Inflammatory macrophage treated with lipopolysaccharide for 1 hour (primary cell): ENCODE results near the gene MYOCOS.
"Not testable (repeated sequence)": the region's sequence is repeated elsewhere in the genome, so short reads cannot be mapped to it uniquely, and the experiment has no call there.

ENCODE experiments used
- DNase-seq, 2 donors: peaks; one replicate each; pipeline ENCODE4 v3.0.0-alpha.2; 2020 to 2022

Gene MYOCOS, protein sequence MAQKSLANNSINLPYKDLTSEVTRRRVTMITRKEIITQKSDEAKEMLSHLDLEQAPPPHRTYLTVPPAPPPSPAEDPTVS

GRCh38 chr1:171622152-171622462 lies at the start of gene MYOCOS:
Gene MYOCOS, plus strand, starts transcription at chr1:171622243. Its CDS starts 1,641 bp downstream, at chr1:171623884.
- DNase-seq, result no peak

DNA sequence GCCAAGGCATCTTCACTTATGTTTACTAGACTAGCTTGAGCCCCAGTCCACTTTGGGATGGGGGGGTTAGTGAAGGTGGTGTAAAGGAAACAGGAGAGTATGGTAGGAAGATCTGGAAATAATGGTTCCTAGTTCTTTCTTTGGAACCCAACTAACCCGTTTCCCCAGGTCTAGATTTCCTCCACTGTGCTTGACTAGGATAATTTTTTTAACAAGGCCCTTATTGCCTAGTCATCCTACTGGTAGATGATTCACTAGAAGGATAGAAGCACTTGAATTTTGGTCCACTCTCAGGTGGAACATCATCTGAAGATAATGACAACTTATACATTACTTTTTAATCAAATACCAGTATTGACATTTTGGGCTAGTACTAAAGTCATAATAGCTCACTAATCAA lies 45.9 kb upstream of the MYOCOS start:
- no peak for DNase-seq

DNA sequence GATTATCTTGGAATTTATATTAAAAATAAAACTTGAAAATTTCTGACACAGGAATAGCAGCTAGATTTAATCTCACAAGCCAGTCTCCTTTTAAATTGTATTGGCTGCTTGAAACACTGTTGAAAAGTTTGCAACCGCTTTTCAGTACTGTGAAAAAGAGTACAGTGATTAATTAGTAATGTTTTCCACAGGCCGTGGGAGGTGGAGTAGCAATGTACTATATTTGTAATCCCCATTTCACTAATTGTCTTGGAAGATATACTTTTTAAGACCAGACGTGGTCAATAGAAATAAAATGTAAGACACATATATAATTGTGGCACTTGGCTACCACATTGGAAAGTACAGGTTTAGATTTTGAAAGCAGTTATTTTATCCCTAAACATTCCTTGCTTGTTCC lies 40.8 kb upstream of the MYOCOS start:
- no peak for DNase-seq

GRCh38 chr1:171581766-171582165 lies 40.3 kb upstream of the MYOCOS start:
- DNase-seq, result no peak

DNA sequence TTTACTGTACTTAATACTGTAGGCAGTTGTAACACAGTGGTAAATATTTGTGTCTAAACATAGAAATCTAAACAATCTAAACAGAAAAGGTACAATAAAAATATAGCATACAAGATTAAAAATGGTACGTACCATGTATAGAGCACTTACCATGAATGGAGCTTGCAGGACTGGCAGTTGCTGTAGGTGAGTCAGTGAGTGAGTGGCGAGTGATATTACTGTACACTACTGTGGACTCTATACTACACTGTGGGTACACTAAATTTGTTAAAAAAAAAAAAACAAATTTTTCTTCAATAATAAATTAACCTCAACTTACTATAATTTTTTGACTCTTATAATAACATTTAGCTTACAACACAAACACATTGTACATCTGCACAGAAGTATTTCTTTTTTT lies 39.5 kb upstream of the MYOCOS start:
- DNase-seq, result no peak

- DNase-seq, result no peak
These were observed 38.3 kb upstream of the MYOCOS start for GRCh38 chr1:171583591-171584201.

GRCh38 chr1:171585715-171586114 lies 36.3 kb upstream of the MYOCOS start:
- DNase-seq, result no peak

DNA sequence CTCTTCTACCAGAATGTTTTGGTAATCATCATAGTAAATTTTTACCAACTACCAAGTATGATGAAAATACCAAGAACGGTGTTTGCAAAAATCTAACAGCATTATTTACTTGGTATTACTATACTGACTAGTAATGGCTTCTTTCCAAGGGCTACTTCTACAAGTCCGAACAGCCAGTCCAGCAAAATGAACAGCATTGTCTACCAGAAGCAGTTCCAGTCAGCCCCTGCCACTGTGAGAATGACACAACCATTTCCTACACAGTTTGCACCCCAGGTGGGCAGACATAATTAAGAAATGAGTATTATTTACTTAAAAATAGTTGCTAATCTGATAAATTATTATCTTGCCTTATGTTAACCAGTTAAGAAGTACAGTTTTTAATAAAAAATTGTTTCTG lies 33.8 kb upstream of the MYOCOS start:
- no peak for DNase-seq

DNA sequence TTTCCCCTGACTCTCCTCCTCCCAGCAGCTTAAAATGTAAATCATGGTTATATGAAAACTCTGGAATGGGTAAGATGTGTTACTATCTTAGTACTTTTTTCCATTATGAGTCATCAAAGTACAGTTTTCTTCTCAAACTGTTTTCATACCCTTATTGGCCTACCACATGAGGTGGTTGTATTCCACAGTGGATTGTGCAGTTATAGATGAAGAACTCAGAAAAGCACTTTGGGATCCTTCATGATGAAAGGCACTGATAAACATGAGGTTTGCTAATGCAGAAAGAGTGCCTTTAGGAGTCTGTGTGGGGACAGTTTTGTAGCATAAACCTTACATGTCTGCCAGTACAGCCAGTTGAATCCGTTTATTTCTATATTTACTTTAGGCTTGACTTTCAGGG lies 32.0 kb upstream of the MYOCOS start:
- DNase-seq, result no peak

- DNase-seq, result no peak
These were observed 26.7 kb upstream of the MYOCOS start for GRCh38 chr1:171595324-171595723.

DNA sequence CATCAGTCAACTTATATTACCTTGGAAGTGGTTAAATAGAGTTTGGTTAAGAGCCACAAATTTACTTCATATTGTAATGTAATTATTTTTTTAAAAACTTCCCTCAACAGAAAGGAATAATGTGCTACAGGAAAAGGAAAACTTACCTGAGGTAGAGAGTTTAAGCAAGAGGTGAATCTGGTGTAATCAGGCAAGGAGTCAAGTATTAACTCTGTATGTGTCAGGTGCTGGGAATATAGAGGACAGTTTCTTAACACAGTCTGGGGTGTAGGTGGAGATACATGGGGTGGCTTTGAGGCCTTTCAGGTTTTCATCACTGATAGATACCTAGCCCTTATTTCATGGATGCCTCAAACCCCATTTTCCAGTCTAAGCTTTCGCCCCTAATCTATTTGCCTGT lies 25.9 kb upstream of the MYOCOS start:
- DNase-seq, result no peak

DNA sequence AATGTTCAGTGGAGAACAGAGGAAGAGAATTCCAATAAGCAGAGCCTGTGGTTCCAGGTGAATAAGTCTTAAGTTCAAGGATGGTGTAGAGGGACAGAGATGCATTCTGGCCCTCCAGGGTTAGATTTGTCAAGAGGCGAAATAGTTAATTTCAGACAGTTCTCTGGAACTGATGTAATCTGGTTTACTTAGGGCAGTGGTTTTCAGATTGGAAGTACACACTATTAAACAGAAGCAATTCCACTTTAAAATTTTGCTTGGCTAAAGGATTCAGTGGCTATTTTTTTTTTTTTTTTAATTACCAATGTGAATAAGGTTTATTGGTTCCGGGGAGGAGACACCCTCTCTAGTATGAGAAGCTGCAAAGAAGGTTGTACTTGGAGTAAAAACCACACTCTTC lies 25.3 kb upstream of the MYOCOS start:
- DNase-seq, result no peak

DNA sequence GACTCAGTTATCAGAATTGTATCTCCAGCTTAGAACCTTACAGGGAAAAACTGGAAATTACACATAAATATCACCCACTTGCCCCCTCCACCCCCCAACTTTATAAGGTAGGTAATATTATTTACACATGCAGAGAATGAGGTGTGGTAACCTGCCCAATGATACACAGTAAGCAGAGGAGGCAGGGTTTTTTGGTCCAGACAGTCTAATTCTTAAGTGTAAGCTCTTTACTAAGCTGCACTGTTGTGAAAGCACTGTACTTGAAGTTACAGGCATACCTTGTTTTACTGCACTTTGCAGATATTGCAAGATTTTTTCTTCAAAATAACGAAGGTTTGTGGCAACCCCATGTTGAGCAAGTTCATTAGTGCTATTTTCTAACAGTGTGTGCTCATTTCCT lies 24.8 kb upstream of the MYOCOS start:
- no peak for DNase-seq

DNA sequence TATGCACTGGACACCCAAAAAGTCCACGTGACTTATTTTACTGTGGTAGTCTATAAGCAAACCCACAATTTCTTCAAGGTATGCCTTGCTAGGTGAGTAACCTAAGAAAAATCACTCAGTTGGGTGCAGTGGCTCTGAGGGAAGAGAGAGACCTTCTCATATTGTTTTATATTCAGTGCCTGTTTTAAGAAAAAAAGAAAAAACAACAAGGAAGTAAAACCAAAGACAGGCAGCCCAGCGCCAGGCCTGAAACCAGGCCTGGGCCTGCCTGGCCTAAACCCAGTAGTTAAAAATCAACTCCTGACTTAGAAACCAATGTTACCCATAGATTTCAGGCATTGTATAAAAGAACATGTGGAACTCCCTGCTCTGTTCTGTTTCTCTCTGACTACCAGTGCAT lies 21.7 kb upstream of the MYOCOS start:
- DNase-seq, result not testable (repeated sequence)

- DNase-seq, result no peak
These were observed 21.2 kb upstream of the MYOCOS start for GRCh38 chr1:171600862-171601261.

- not testable (repeated sequence) for DNase-seq
These were observed 19.0 kb upstream of the MYOCOS start for GRCh38 chr1:171603042-171603441.

DNA sequence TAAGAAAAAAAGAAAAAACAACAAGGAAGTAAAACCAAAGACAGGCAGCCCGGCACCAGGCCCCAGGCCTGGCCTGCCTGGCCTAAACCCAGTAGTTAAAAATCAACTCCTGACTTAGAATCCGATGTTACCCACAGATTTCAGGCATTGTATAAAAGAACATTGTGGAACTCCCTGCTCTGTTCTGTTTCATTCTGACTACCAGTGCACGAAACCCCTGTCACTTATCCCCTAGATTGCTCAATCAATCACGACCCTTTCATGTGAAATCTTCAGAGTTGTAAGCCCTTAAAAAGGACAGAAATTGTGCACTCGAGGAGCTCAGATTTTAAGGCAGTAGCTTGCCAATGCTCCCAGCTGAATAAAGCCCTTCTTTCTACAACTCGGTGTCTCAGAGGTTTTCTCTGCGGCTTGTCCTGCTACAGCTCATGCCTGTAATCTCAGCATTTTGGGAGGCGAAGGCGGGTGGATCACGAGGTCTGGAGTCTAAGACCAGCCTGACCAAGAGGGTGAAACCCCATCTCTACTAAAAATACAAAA lies 15.6 kb upstream of the MYOCOS start:
- no peak for DNase-seq

- peak in 1 of 2 donors; percentile 4 for DNase-seq
These were observed 11.7 kb upstream of the MYOCOS start for GRCh38 chr1:171610385-171610784.

- DNase-seq, result no peak
These were observed 10.7 kb upstream of the MYOCOS start for GRCh38 chr1:171611306-171611705.

DNA sequence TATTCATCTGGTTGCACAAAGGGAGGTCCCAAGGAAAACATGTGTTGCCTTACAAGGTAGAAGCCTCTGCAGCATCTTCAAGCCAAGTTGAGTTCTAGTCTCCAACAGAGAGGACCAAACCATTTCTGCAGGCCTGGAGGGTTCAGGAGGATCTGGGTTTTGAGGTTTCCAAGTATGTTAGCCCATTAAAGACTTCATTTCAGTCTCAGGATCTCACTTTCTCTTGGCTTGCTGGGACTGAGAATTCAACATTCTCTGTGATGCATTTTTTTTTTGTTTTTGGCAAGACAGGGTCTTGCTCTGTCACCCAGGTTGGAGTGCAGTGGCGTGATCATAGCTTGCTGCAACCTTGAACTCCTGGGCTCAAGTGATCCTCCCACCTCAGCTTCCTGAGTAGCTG lies 8.8 kb upstream of the MYOCOS start:
- DNase-seq, result no peak

DNA sequence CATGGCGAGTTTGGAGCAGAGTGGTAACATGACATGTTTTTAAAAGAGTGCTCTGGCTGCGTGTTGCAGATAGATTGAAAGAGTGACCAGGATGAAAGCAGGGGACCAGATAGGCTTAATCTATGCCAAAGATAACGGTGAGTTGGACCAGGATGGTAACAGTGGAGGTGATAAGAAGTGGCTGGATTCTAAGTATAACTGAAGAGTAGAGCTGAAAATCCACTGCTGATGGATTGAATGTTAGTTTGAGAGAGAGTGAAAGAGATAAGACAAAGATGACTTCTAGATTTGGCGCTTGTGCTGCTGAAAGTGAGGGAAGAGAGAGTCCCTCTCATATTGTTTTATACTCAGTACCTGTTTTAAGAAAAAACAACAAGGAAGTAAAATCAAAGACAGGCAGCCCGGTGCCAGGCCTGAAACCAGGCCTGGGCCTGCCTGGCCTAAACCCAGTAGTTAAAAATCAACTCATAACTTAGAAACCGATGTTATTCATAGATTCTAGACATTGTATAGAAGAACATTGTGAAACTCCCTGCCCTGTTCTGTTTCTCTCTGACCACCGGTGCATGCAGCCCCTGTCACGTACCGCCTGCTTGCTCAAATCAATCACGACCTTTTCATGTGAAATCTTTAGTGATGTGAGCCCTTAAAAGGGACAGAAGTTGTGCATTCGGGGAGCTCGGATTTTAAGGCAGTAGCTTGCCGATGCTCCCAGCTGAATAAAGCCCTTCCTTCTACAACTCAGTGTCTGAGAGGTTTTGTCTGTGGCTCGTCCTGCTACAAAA lies 6.7 kb upstream of the MYOCOS start:
- DNase-seq, result not testable (repeated sequence)

- no peak for DNase-seq
These were observed 5.5 kb upstream of the MYOCOS start for GRCh38 chr1:171616586-171616985.

DNA sequence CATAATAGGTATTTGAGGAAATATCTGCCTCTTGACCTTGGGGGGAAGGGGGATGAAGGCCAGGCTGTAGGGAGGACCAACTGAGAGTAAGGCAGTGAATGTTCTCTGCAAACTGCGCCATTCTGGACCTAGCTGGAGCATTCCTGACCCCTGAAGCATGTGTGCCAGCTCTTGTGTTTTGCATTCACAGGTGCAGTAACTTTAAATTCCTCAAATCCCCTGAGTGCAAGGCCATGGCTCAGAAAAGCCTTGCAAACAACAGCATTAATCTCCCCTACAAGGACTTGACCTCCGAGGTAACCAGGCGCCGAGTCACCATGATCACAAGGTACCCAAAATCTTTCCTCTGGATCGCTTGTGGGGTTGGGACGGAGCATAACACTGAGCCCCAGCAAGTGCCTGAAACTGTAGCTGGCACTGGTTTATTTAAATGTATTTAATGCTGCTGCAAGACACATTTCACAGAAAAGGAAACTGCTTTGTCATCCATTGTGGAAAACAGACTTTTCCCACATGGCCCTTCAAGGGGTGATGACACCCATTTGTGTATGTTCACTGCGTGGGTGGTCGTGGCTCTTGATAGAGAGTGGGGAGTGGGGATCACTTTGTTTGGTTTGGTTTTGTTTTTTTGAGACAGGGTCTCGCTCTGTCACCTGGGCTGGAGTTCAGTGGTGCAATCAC lies 1.7 kb downstream of the MYOCOS start:
- no peak for DNase-seq

GRCh38 chr1:171625225-171625624 lies 3.2 kb downstream of the MYOCOS start:
- peak in 1 of 2 donors; percentile 1 for DNase-seq
